NCI-H446 treated with DMSO at 0.1 percent for 48 hours (cell line): ENCODE results near the gene VSIG1.

Experiments used
- DNase-seq: peaks from one replicate; lab custom pipeline; 2025; lab: John Stamatoyannopoulos, UW

VSIG1 gene

DNA sequence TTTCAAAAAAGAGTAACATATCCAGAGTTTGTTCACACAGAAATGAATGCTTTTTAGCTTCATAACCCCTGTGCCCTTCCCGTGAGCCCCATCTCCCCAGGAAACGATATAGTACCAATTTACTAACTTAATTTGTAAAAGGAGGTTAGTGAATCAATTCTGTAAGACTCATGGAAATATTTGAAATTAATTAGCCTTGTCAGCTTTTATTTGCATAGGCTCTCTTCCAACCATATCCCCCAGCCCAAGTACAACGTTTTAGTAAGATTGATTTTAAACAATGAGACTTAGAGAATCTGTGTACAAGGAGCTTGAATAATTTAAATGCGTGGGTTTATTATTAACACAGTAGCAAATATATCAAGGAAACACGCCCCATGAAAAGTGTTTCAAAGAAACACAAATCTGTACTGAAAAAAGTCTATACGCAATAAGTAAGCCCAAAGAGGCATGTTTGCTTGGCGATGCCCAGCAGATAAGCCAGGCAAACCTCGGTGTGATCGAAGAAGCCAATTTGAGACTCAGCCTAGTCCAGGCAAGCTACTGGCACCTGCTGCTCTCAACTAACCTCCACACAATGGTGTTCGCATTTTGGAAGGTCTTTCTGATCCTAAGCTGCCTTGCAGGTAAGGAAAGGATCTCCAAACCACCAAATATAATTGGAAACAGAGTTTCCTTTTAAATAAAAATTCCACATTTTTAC, at the start of gene VSIG1:
Gene VSIG1 (plus strand): TSS at position 512 of the 703 bp plus-strand sequence. CDS start 66 bp downstream, at position 578.
- no peak for DNase-seq

- no peak for DNase-seq
Observed at GRCh38 chrX:107996124-107996523, 48.7 kb upstream of the VSIG1 start.

DNA sequence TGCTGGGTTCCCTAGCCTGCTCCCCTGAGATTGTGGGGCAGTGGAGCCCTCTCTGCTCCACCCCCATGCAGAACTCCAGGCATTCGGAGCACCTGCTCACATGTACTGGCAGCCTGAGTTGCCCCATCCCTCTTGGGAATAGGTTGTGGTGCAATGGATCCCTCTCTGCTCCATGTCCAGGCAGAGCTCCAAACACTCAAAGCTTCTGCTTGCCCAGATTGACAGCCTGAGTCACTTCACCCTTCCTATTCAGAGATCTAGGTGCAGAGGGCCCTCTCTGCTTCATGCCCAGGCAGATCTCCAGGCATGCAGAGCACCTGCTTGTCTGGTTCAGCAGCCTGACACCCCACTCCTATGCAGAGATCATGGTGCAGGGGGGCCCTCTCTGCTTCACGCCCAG, 44.1 kb upstream of the VSIG1 start:
- no peak for DNase-seq

DNA sequence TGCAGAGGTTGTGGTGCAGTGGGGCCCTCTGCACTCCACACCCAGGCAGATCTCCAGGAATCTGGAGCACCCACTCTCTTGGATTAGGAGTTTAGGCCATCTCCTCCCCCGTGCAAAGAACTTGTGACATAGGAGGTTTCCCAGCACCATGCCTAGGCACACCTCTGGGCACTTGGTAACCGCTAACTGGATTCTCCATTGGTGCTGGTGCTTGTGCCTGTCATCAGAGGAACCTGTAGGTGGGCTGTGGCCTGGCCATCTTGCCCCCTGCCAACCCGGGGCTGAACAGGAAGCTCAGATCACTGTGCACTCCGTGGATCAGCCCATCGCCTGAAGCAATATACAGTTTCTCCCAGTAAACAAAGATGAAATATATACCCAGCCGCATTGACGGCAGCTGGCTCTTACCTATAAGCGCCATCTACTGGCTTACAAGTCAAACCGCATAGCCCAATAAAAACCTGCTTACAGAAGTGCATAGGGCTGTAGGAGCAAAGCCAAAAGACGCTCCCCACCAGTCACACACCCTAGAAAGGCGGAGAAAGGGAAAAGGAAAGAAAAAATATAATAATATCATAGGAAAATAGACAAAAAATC, 43.5 kb upstream of the VSIG1 start:
- peak; percentile 15 for DNase-seq

DNA sequence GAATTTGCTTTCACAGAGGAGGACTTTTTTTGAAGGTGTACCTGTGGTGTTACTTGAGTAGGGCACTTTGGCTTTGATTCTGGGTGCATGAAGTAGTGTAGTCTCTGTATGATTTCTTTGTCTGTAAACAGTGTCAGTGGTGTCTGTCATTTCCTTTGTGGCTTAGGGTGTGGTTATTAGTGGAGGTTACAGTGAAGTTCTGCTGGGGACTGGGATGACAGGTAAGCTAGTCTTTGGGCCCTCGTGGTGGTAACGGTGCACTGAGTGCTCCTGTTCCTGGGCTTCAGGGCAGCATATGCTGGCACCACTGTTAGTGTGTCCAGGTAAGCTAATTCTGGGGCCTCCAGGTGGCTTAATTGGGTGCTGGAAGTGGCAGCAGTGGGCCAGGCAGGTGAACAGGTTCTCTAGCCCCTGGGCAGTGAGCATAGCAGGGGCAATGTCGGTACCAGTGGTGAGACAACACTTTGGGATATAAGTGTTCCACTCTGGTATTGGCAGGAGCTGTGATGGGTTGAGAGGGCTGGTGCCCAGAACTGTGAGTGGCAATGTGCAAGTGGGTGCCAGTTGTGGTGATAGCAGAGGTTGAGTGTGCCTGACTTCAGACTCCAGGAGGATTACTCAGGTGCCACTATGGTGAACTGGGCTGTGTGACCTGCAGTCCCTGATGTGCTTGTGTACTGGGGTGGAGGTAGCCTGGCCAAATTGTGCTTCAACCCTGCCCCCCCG, 26.0 kb upstream of the VSIG1 start:
- DNase-seq: no peak

DNA sequence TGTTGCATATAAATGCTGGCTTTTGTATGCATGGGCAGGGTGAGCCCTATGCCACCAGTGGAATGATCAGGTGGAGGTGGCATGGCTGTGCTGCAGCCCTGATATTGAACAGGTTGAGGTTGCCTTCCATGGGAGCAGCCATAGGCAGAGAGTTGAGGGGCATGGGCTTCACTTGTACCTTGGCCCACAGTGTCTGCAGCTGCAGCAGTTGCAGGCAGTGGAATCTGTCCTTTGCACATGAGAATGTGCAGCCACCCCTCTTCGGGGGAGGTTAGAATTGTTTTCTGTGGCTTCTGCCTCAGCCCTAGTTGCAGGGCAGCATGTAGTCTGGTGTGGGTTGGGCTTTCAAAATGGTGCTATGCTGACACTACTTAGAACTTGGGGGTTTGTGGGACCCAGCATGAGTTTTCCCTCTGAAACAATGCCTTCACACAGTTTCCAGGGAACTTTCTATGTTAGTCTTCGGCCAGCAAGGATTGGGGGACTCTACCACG, 25.4 kb upstream of the VSIG1 start:
- DNase-seq: no peak

- DNase-seq: no peak
Observed at GRCh38 chrX:108020631-108021030, 24.2 kb upstream of the VSIG1 start.

DNA sequence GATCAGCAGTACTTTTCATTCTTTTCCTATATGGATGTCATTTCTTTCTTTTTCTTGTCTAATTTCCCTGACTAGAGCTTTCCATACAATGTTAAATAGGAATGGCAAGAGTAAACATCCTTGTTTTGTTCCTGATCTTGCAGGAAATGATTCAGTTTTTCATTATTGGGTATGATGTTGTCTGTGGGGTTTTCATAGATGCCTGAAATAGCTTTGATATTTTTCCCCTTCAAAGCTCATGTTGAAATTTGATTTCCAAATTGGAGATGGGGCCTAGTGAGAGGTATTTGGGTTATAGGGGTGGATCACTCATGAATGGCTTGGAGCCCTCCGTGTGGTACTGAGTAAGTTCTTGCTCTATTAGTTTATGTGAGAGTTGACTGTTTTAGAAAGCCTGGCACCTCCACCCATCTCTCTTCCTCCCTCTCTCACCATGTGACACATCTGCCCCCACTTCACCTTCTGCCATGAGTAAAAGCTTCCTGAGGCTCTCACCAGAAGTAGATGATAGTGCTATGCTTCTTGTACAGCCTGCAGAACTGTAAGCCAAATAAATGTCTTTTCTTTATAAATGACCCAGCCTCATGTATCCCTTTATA, 22.3 kb upstream of the VSIG1 start:
- DNase-seq: no peak

GRCh38 chrX:108025376-108025775, 19.5 kb upstream of the VSIG1 start:
- no peak for DNase-seq

DNA sequence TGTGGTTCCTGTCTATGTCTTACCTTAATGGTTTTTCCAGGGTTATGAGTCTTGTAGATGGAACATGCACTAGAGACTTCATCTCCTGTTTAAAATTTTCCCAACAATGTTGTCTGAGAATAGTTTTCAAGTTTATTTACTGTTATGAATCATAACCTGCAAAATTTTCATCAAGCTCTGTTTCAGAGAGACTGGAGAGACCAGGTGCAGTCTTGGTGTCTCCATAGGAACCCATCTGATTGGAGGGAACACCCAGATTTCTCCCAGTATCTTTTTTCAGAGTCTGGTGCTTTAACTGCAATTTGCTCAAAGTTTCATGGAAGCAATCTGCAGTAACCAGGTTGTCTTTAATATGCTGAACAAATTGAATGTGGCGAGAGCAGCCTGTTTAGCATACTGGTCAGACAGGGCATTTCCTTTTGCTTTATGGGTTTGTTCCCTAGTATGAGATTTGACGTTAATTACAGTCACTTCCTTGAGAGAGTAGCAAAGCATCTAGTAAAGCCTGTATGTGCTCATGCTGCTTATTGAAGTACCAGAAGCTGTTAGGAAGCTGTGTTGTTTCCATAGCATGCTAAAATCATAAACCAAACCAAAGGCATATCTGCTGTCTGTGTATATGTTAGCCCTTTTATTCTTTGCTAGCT, 18.8 kb upstream of the VSIG1 start:
- DNase-seq: no peak

GRCh38 chrX:108028854-108029253, 16.0 kb upstream of the VSIG1 start:
- DNase-seq: no peak

DNA sequence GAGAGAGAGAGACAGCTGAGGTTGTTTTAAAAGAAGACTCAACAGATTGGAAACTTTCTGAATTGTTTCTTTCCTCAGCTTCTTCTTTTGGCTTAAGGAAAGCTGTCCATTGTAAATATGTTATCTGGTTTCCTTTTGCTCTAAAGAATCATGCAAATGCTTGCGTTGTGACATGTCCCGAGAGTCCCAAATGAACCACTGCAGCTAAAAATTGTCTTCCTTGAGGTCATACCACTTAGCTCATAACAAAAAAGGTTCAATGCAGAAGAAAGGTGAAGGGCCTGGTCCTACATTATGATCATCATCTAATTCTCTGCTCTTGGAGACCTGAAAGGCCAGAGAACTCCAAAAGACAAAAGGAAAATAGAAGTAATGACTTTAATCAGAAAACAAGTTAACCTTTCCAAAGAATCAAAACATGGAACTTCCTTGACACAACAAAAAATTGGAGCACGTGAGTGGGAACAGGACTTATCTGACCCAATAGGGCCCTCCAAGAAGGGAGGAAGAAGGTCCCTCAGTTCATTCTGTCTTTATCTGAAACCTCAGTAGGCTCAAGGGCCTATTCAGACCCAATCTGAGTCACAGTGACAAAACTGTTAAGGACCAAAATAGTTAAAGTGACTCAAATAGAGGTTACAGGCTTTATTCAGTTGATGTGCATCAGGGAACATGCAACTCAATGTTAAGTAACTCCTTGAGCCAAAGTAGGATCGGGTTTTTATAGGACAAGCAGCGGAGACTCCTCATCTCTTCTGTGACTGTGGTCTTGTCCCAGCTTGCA, 14.7 kb upstream of the VSIG1 start:
- no peak for DNase-seq

GRCh38 chrX:108032944-108033343, 11.9 kb upstream of the VSIG1 start:
- DNase-seq: no peak

- no peak for DNase-seq
Observed at GRCh38 chrX:108033890-108034289, 11.0 kb upstream of the VSIG1 start.

- DNase-seq: no peak
Observed at GRCh38 chrX:108034725-108035124, 10.1 kb upstream of the VSIG1 start.

DNA sequence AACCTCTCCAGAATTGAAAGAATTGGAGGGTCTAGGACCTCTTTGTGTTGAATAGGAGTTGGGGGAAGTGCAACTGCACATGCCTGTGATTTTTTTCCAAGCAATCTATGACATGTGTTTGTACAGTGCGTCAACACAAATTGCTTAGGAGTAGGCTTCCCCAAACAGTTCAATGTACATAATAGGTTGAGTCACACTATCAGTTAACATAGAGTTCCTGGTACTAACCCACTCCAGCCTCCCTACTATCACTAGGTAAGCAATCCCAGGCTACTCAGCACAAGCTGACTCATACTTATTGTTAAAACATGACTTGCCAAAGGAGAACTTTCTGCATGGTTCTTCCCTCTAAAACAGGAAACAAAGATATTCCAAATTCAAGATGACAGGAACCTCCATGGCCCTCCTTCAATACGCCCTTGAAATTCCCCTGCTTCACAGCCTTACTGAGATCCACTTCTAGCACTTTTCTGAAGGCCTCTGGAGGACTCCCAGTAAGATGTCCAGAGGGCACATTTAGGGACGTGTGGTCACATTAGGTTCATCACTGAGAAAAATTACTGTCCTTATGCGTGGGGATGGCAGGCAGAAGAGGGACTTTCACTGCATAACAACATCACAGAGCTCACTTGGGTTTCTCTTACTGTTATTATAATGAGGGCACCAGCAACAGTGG, 8.4 kb upstream of the VSIG1 start:
- no peak for DNase-seq

GRCh38 chrX:108049649-108050048, 4.8 kb downstream of the VSIG1 start:
- no peak for DNase-seq

DNA sequence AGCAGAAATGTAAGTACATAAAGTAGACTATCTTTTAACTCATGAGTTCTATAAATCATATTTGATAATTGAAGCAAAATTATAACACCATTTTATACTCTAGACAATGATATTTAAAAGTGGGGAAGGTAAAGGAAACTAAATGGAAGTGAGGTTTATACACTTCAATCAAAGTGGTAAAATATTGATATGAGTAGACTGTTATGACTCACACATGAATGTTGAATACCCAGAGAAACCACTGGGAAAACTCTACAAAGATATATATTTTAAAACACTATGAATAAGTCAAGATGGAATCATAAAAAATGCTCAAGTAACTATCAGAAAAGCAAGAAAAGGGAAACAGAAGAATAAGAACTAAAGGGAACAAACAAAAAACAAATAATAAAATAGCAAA, 8.4 kb downstream of the VSIG1 start:
- DNase-seq: no peak

DNA sequence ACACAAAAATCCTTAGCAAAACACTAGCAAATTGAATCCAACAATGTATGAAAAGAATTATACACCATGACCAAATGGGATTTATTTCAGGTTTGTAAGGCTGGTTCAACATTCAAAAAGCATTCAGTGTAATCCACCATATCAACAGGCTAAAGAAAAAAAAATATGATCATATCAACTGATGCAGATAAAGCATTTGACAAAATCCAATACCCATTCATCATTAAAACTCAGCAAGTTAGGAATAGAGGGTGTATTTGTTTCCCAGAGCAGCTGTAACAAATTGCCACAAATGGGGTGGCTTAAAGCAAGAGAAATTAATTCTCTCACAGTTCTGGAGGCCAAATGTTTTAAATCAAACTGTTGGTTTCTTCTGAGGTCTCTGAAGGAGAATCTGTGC, 10.7 kb downstream of the VSIG1 start:
- DNase-seq: no peak

- DNase-seq: no peak
Observed at GRCh38 chrX:108059801-108060200, 14.9 kb downstream of the VSIG1 start.

GRCh38 chrX:108064001-108064400, 19.1 kb downstream of the VSIG1 start:
- no peak for DNase-seq
